DND-41 (cell line): ENCODE measurements around the gene HLCS.

ENCODE experiments used
- CTCF ChIP-seq: IDR thresholded peaks from 2 replicates; pipeline ENCODE4 v1.5.1; 2012; ENCODE audit warnings: borderline replicate concordance, low read length, moderate library complexity, mild to moderate bottlenecking; ENCODE audit not compliant: poor library complexity, severe bottlenecking; ENCODE audit errors: extremely low read depth
- EZH2 ChIP-seq: IDR thresholded peaks from 3 replicates; pipeline ENCODE4 v1.6.1; 2012; ENCODE audit warnings: borderline replicate concordance, low read depth, mild to moderate bottlenecking, moderate library complexity, low read length, inconsistent platforms; ENCODE audit not compliant: severe bottlenecking

GRCh38 chr21:36813052-36813451 is 153.4 kb downstream of the HLCS start:
- no peak for TF ChIP-seq CTCF
- TF ChIP-seq EZH2: no peak
